ENCODE measurements around the gene GRM1. TPM values are rescaled to one million over a fixed set of nuclear protein-coding genes. Genes with fewer than 3 reads are reported as not detected.

Gene GRM1
- total and polyA plus RNA-seq, 9 of the 15 experiments (the other 6 are each of a cell fraction or from before 2014, with no cell fraction given), result not detected

DNA sequence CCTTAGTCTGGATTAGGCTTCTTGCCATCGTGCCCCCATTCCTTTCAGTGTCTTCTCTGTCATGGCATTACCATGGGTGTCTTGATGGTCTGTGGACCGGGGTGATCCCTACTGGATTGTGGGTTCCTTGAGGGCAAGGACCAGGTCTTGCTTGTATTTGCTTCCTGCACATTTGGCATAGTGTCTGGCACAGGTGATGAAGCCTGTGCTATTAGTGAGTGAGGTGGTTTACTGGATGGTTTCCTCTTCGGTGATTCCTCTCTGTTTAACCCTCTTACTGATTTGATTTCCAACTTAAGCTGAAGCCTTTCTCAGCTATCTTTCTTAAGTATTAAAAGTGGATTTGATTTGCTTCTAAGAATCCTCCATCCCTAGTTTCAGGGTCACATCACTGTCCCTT, 162.3 kb downstream of the GRM1 start:
- no peaks in the 10 kb centered on the region for H3K79me2 ChIP-seq (ENCODE audit: control insufficient read depth, insufficient read depth, low read length)
- H3K27me3 ChIP-seq (ENCODE audit: control insufficient read depth in 2 of 2, insufficient read depth in 2 of 2, low read length in 2 of 2), result no peaks in the 10 kb centered on the region
- ChIA-PET POLR2A (no interaction called here), CTCF (ENCODE audit: low intra/inter-chr PET ratio) (no interaction called here)
- FAIRE-seq (no peak), ATAC-seq (no peak), DNase-seq (ENCODE audit: extremely low read depth in 1 of 4, low spot score in 3 of 4) (no peak)
- no peak overlapping the region for H3K4me2 ChIP-seq (ENCODE audit: insufficient read depth, low read length)
- WGBS (ENCODE audit: insufficient coverage, low coverage, missing lambda C conversion rate), result 0% methylated on average over 3 of the region's 3 CpGs
- TF ChIP-seq EWSR1 (IDR thresholded peaks at IDR 0.05; ENCODE audit: borderline replicate concordance, low read depth, partially characterized antibody), result no peak
- no peak for TF ChIP-seq RREB1 (CRISPR knock-in tag; IDR thresholded peaks at IDR 0.05)
- TF ChIP-seq RCOR1 (IDR thresholded peaks at IDR 0.05; ENCODE audit: borderline replicate concordance in 1 of 2, low read depth in 2 of 2, low read length in 2 of 2), result no peak
- no peak for TF ChIP-seq RBM39 (optimal IDR thresholded peaks at IDR 0.05; ENCODE audit: low read depth, low read length)
- no peak for TF ChIP-seq TCF7 (IDR thresholded peaks at IDR 0.05; ENCODE audit: borderline replicate concordance)
- TF ChIP-seq ZNF282 (CRISPR knock-in tag; IDR thresholded peaks at IDR 0.05), result no peak
- TF ChIP-seq SIRT6 (IDR thresholded peaks at IDR 0.05; ENCODE audit: low read depth, low read length), result no peak
- TF ChIP-seq TCF7L2 (IDR thresholded peaks at IDR 0.05; ENCODE audit: low read depth, low read length), result no peak
- TF ChIP-seq FOXJ3 (CRISPR knock-in tag; IDR thresholded peaks at IDR 0.05), result no peak
- TF ChIP-seq CBX3 (IDR thresholded peaks at IDR 0.05; ENCODE audit: borderline replicate concordance in 1 of 2, low read length in 2 of 2), result no peak
- TF ChIP-seq MYC (IDR thresholded peaks at IDR 0.05; ENCODE audit: low read depth, low read length), result no peak
- no peak for TF ChIP-seq MYC (CRISPR knock-in tag; IDR thresholded peaks at IDR 0.05; ENCODE audit: borderline replicate concordance, low read depth)
- no peak for TF ChIP-seq PHB (CRISPR knock-in tag; IDR thresholded peaks at IDR 0.05)
- no peak for TF ChIP-seq ZNF695 (CRISPR knock-in tag; IDR thresholded peaks at IDR 0.05)
- TF ChIP-seq PTRF (tag; IDR thresholded peaks at IDR 0.05), result no peak
- no peak for TF ChIP-seq ZNF324 (CRISPR knock-in tag; IDR thresholded peaks at IDR 0.05)
- intact Hi-C loops (cut with micrococcal nuclease) (no loop called here), in situ Hi-C loops (cut with MboI) (no loop called here)
- no peaks in the 10 kb centered on the region for H3K36me3 ChIP-seq (ENCODE audit: control insufficient read depth, insufficient read depth, low read length)
- no peak overlapping the region for H3K4me3 ChIP-seq
- no peak overlapping the region for H2AFZ ChIP-seq (ENCODE audit: low read depth, low read length)
- H3K4me1 ChIP-seq (replicated peaks in 1 of 2; ENCODE audit: control insufficient read depth in 2 of 2, insufficient read depth in 2 of 2, low read length in 2 of 2), result no peaks in the 10 kb centered on the region
- no peaks in the 10 kb centered on the region for H3K9me3 ChIP-seq (replicated peaks; ENCODE audit: control insufficient read depth, insufficient read depth, low read depth, low read length)
- no peak overlapping the region for H3K27ac ChIP-seq (ENCODE audit: extremely low read depth, low read depth, low read length)
- no TSS peak for BruUV-seq (replicated peaks)
- no peaks in the 10 kb centered on the region for H4K20me1 ChIP-seq (replicated peaks; ENCODE audit: control insufficient read depth, insufficient read depth, low read length)
- no peak overlapping the region for H3K9ac ChIP-seq (ENCODE audit: insufficient read depth in 1 of 2, low read depth in 2 of 2, low read length in 2 of 2)
- H3K9me1 ChIP-seq (ENCODE audit: control insufficient read depth, insufficient read depth, low read length), result no peaks in the 10 kb centered on the region
